ENCODE results near the gene TMEM141.

TMEM141 gene

DNA sequence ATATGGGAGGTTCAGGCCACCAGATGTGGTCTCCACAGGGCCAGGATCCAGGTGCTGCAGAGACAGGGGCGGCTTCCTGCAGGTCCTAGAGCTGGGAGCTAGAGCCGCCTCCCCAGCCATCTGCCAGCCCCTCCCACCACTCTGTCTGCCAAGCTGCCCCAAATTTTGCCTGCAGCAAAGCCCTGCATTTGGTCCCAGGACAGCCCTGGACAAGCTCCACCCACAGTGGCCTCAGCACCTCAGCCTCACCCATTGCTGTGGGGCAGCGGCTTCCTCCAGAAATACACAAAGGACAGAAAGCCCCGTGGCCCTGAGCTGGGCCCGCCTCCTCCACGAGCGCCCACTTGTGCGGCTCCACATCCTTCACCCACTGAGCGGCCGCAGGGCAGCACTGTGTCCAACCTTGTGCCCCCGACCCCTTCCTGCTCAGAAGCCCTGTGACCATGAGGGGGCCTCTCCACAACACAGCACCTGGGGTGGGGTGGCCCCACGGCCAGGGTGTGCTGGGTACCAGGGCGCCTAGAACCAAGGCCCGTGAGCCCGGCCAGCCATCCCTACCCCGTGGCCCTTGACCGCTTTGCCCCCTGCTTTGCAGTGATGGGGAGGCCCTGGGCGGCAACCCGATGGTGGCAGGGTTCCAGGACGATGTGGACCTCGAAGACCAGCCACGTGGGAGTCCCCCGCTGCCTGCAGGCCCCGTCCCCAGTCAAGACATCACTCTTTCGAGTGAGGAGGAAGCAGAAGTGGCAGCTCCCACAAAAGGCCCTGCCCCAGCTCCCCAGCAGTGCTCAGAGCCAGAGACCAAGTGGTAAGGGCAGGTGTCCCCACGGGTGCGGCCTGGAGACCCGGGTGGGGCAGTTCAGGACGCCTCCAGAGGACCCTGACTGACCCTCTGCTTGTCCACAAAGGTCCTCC, 47.4 kb downstream of the TMEM141 start:
- no peaks in the 10 kb centered on the region for H3F3A ChIP-seq (ENCODE audit: insufficient read depth, low read length)
- H3K27me3 ChIP-seq (ENCODE audit: insufficient read depth, low read length): no peaks in the 10 kb centered on the region
- no peak overlapping the region for H3K4me3 ChIP-seq (ENCODE audit: low read depth, low read length, poor library complexity, severe bottlenecking)
- H3K27ac ChIP-seq (ENCODE audit: low read depth, low read length, poor library complexity, severe bottlenecking): no peak overlapping the region
- TF ChIP-seq CTCF (IDR thresholded peaks at IDR 0.05; ENCODE audit: low read length) (no peak), EZH2 (IDR thresholded peaks at IDR 0.05; ENCODE audit: borderline replicate concordance, low read length) (no peak)
- H4K20me1 ChIP-seq (ENCODE audit: insufficient read depth, low read length): no peaks in the 10 kb centered on the region
- H3K4me2 ChIP-seq (ENCODE audit: low read length): no peak overlapping the region
- H3K4me1 ChIP-seq (ENCODE audit: insufficient read depth, low read length, severe bottlenecking): peaks cover 23% of the 10 kb centered on the region
- H3K9ac ChIP-seq (ENCODE audit: low read length): no peak overlapping the region
- H3K36me3 ChIP-seq (ENCODE audit: insufficient read depth, low read length): peaks cover 41% of the 10 kb centered on the region
- no peaks in the 10 kb centered on the region for H3K9me3 ChIP-seq (ENCODE audit: low read length)
- H2AFZ ChIP-seq (ENCODE audit: low read length): no peak overlapping the region
- no peaks in the 10 kb centered on the region for H3K9me2 ChIP-seq (ENCODE audit: low read depth, low read length)
- no peaks in the 10 kb centered on the region for H3K79me2 ChIP-seq (ENCODE audit: insufficient read depth, low read length)

- H3K4me1 ChIP-seq (ENCODE audit: insufficient read depth, low read length, severe bottlenecking): peaks cover 28% of the 10 kb centered on the region
- no peak overlapping the region for H3K27ac ChIP-seq (ENCODE audit: low read depth, low read length, poor library complexity, severe bottlenecking)
- no peak overlapping the region for H3K4me3 ChIP-seq (ENCODE audit: low read depth, low read length, poor library complexity, severe bottlenecking)
- H3K9ac ChIP-seq (ENCODE audit: low read length): no peak overlapping the region
- no peaks in the 10 kb centered on the region for H3K9me2 ChIP-seq (ENCODE audit: low read depth, low read length)
- TF ChIP-seq EZH2 (IDR thresholded peaks at IDR 0.05; ENCODE audit: borderline replicate concordance, low read length): no peak
- no peak for TF ChIP-seq CTCF (IDR thresholded peaks at IDR 0.05; ENCODE audit: low read length)
- H3K27me3 ChIP-seq (ENCODE audit: insufficient read depth, low read length): no peaks in the 10 kb centered on the region
- no peak overlapping the region for H3K4me2 ChIP-seq (ENCODE audit: low read length)
- no peaks in the 10 kb centered on the region for H3F3A ChIP-seq (ENCODE audit: insufficient read depth, low read length)
- H4K20me1 ChIP-seq (ENCODE audit: insufficient read depth, low read length): no peaks in the 10 kb centered on the region
- no peak overlapping the region for H2AFZ ChIP-seq (ENCODE audit: low read length)
- H3K9me3 ChIP-seq (ENCODE audit: low read length): no peaks in the 10 kb centered on the region
- peaks cover 41% of the 10 kb centered on the region for H3K36me3 ChIP-seq (ENCODE audit: insufficient read depth, low read length)
- no peaks in the 10 kb centered on the region for H3K79me2 ChIP-seq (ENCODE audit: insufficient read depth, low read length)
Measured at GRCh38 chr9:136839229-136840139, 48.3 kb downstream of the TMEM141 start.

GRCh38 chr9:136840140-136840876, 49.2 kb downstream of the TMEM141 start:
- peaks cover 39% of the 10 kb centered on the region for H3K36me3 ChIP-seq (ENCODE audit: insufficient read depth, low read length)
- no peaks in the 10 kb centered on the region for H3K9me2 ChIP-seq (ENCODE audit: low read depth, low read length)
- H3K4me2 ChIP-seq (ENCODE audit: low read length): no peak overlapping the region
- H2AFZ ChIP-seq (ENCODE audit: low read length): no peak overlapping the region
- peaks cover 28% of the 10 kb centered on the region for H3K4me1 ChIP-seq (ENCODE audit: insufficient read depth, low read length, severe bottlenecking)
- TF ChIP-seq CTCF (IDR thresholded peaks at IDR 0.05; ENCODE audit: low read length) (no peak), EZH2 (IDR thresholded peaks at IDR 0.05; ENCODE audit: borderline replicate concordance, low read length) (no peak)
- no peaks in the 10 kb centered on the region for H3K79me2 ChIP-seq (ENCODE audit: insufficient read depth, low read length)
- no peak overlapping the region for H3K4me3 ChIP-seq (ENCODE audit: low read depth, low read length, poor library complexity, severe bottlenecking)
- H3K27me3 ChIP-seq (ENCODE audit: insufficient read depth, low read length): no peaks in the 10 kb centered on the region
- no peaks in the 10 kb centered on the region for H3K9me3 ChIP-seq (ENCODE audit: low read length)
- no peak overlapping the region for H3K9ac ChIP-seq (ENCODE audit: low read length)
- H4K20me1 ChIP-seq (ENCODE audit: insufficient read depth, low read length): no peaks in the 10 kb centered on the region
- no peaks in the 10 kb centered on the region for H3F3A ChIP-seq (ENCODE audit: insufficient read depth, low read length)
- no peak overlapping the region for H3K27ac ChIP-seq (ENCODE audit: low read depth, low read length, poor library complexity, severe bottlenecking)

All from OCI-LY1 (cell line).